Neural progenitor cell (in vitro differentiated cells): ENCODE data around the gene RUSC1. TPM values are rescaled to one million over a fixed set of nuclear protein-coding genes. Genes with fewer than 3 reads are reported as not detected.

Experiments used
- DNase-seq: peaks from one replicate; pipeline ENCODE4 v3.0.0-alpha.2; 2016; ENCODE audit warnings: low spot score
- H2AFZ ChIP-seq: fragments of 200-600 bp; sonication (generic); replicated peaks from 2 replicates; pipeline ENCODE4 v1.6.1; 2016; ENCODE audit warnings: antibody characterized with exemption
- H3F3A ChIP-seq: fragments of 200-600 bp; sonication (generic); 2 replicates; pipeline ENCODE4 v1.6.1; 2016; ENCODE audit warnings: antibody characterized with exemption, low read depth
- H3K27ac ChIP-seq: fragments of 200-600 bp; sonication (generic); 2 replicates; pipeline ENCODE4 v1.5.1; 2016; ENCODE audit warnings: mild to moderate bottlenecking
- H3K27me3 ChIP-seq: fragments of 200-600 bp; sonication (generic); 2 replicates; pipeline ENCODE4 v1.6.1; 2016; ENCODE audit warnings: mild to moderate bottlenecking, moderate library complexity
- H3K36me3 ChIP-seq: fragments of 200-600 bp; sonication (generic); 2 replicates; pipeline ENCODE4 v1.5.1; 2016
- H3K4me1 ChIP-seq: fragments of 200-600 bp; sonication (generic); 2 replicates; pipeline ENCODE4 v1.6.1; 2016; ENCODE audit warnings: mixed run types
- H3K4me2 ChIP-seq: fragments of 200-600 bp; sonication (generic); 2 replicates; pipeline ENCODE4 v1.6.1; 2016
- H3K4me3 ChIP-seq: fragments of 200-600 bp; sonication (generic); 2 replicates; pipeline ENCODE4 v1.5.1; 2016
- H3K79me2 ChIP-seq: fragments of 200-600 bp; sonication (generic); 2 replicates; pipeline ENCODE4 v1.6.1; 2016; ENCODE audit warnings: low read depth
- H3K9ac ChIP-seq: fragments of 200-600 bp; sonication (generic); 2 replicates; pipeline ENCODE4 v1.6.1; 2016
- H3K9me3 ChIP-seq: fragments of 200-600 bp; sonication (generic); 2 replicates; pipeline ENCODE4 v1.5.1; 2016; ENCODE audit warnings: low read depth
- H4K20me1 ChIP-seq: fragments of 200-600 bp; sonication (generic); 2 replicates; pipeline ENCODE4 v1.6.1; 2016; ENCODE audit warnings: low read depth
- H3K27ac Mint-ChIP-seq: 3 replicates; pipeline ENCODE4 v1.8.0; 2021; ENCODE audit warnings: mixed read lengths
- H3K27me3 Mint-ChIP-seq: 2 replicates; pipeline ENCODE4 v1.8.0; 2022; ENCODE audit warnings: low read depth, mild to moderate bottlenecking, inconsistent platforms, moderate library complexity, mixed read lengths; ENCODE audit not compliant: insufficient read depth
- H3K36me3 Mint-ChIP-seq: 3 replicates; pipeline ENCODE4 v1.8.0; 2021; ENCODE audit warnings: mixed read lengths
- H3K4me1 Mint-ChIP-seq: 3 replicates; pipeline ENCODE4 v1.8.0; 2021; ENCODE audit warnings: mixed read lengths
- H3K4me3 Mint-ChIP-seq: 3 replicates; pipeline ENCODE4 v1.8.0; 2021; ENCODE audit warnings: mild to moderate bottlenecking, moderate library complexity, mixed read lengths
- H3K9me3 Mint-ChIP-seq: 3 replicates; pipeline ENCODE4 v1.8.0; 2020; ENCODE audit warnings: mixed read lengths
- CTCF ChIP-seq: fragments of 200-600 bp; sonication (generic); IDR thresholded peaks from 2 replicates; pipeline ENCODE4 v1.5.1; 2017; ENCODE audit warnings: antibody characterized with exemption, mild to moderate bottlenecking
- EZH2 ChIP-seq: fragments of 200-600 bp; sonication (generic); IDR thresholded peaks from 2 replicates; pipeline ENCODE4 v1.6.1; 2017; ENCODE audit warnings: antibody characterized with exemption, mild to moderate bottlenecking, moderate library complexity
- EZH2phosphoT487 ChIP-seq: fragments of 200-600 bp; sonication (generic); IDR thresholded peaks from 2 replicates; pipeline ENCODE4 v1.6.1; 2017; ENCODE audit warnings: antibody characterized with exemption
- total RNA-seq: library from RNA; depleted of rRNA; stranded (reverse); fragments of >200 nt; gene quantifications from 2 replicates; pipeline ENCODE4 v1.2.3, GENCODE V29; 2015; ENCODE audit warnings: low replicate concordance

Gene RUSC1
- total RNA-seq, 1 donor from 2014 or later, result 17.0 TPM

DNA sequence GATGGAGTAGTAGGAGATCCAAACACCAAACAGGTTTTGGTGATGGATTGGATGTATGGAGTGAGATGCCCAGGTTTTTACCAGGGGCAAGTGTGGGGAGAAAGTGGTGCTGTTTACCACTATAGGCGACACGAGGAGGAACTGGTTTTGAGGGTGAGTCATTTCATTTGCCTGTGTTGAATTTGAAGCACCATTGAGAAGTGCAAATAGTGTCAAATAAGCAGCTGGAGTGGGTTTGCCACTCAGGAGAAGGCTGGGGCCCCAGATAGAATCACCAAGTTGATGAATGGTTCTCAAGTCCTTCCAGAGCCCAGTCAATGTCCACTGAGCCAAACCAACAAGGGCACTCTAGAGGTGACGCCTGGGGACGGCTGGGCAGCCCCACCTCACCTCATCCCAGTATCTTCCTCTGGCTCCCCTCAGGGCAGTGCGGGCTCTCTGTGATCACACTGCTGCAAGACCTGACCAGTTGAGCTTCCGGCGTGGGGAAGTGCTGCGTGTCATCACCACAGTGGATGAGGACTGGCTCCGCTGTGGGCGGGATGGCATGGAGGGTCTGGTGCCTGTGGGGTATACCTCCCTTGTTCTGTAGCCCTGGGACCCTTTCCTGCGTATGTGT, 9.4 kb downstream of the RUSC1 start:
- Mint-ChIP-seq H3K4me3 (no peak overlapping the region), H3K27me3 (peaks cover 6% of the 10 kb centered on the region), H3K36me3 (peaks cover 23% of the 10 kb centered on the region), H3K9me3 (no peaks in the 10 kb centered on the region), H3K4me1 (peaks cover 9% of the 10 kb centered on the region), H3K27ac (no peak overlapping the region)
- H3K4me2 ChIP-seq, result no peak overlapping the region
- H2AFZ ChIP-seq, result no peak overlapping the region
- H3K9me3 ChIP-seq, result no peaks in the 10 kb centered on the region
- no peak overlapping the region for H3K27ac ChIP-seq
- peaks cover 7% of the 10 kb centered on the region for H3K79me2 ChIP-seq
- H3K9ac ChIP-seq, result no peak overlapping the region
- no peaks in the 10 kb centered on the region for H3K27me3 ChIP-seq
- peaks cover 18% of the 10 kb centered on the region for H3F3A ChIP-seq
- DNase-seq, result no peak
- TF ChIP-seq EZH2phosphoT487, result no peak
- no peak for TF ChIP-seq CTCF
- TF ChIP-seq EZH2, result no peak
- H3K4me1 ChIP-seq, result no peaks in the 10 kb centered on the region
- H3K4me3 ChIP-seq, result no peak overlapping the region
- no peaks in the 10 kb centered on the region for H3K36me3 ChIP-seq
- H4K20me1 ChIP-seq, result peaks cover 17% of the 10 kb centered on the region

- Histone ChIP-seq H3K4me2 (no peak overlapping the region), H4K20me1 (peaks cover 5% of the 10 kb centered on the region), H3K27ac (no peak overlapping the region), H3K4me3 (no peak overlapping the region), H3K27me3 (no peaks in the 10 kb centered on the region), H2AFZ (no peak overlapping the region), H3K9ac (no peak overlapping the region), H3F3A (peaks cover 28% of the 10 kb centered on the region), H3K79me2 (no peaks in the 10 kb centered on the region), H3K4me1 (no peaks in the 10 kb centered on the region), H3K9me3 (no peaks in the 10 kb centered on the region), H3K36me3 (peaks cover 10% of the 10 kb centered on the region)
- H3K9me3 Mint-ChIP-seq, result no peaks in the 10 kb centered on the region
- peaks cover 34% of the 10 kb centered on the region for H3K36me3 Mint-ChIP-seq
- no peak for TF ChIP-seq CTCF
- no peak for TF ChIP-seq EZH2
- no peak for TF ChIP-seq EZH2phosphoT487
- no peak for DNase-seq
- H3K4me3 Mint-ChIP-seq, result no peak overlapping the region
- H3K27me3 Mint-ChIP-seq, result peaks cover 3% of the 10 kb centered on the region
- H3K4me1 Mint-ChIP-seq, result no peaks in the 10 kb centered on the region
- no peak overlapping the region for H3K27ac Mint-ChIP-seq
Measured at GRCh38 chr1:155334962-155335361, 14.3 kb downstream of the RUSC1 start.

DNA sequence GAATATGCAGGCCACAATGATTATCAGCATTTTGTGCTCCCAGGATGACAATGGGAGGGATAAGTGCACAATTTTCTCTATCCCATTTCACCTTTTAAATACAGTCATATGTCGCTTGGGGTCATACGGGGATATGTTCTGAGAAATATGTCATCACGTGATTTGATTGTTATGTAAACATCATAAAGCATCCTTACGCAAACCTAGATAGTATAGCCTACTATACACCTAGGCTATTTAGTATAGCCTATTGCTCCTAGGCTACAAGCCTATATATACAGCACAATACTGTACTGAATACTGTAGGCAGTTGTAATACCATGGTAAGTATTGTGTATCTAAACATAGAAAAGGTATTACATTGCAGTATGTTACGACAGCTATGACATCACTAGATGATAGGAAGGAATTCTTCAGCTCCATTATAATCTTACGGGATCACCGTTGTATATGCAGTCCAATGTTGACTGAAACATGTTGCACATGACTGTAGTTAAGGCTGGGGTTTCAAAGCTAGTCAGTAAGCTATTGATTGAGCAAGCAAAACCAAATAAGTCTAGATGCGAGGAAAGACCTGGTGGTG, 18.9 kb downstream of the RUSC1 start:
- Histone ChIP-seq H3K36me3 (peaks cover 19% of the 10 kb centered on the region), H3K4me1 (no peaks in the 10 kb centered on the region), H3K4me3 (no peak overlapping the region), H3K27me3 (no peaks in the 10 kb centered on the region), H3K9me3 (no peaks in the 10 kb centered on the region), H3K27ac (no peak overlapping the region), H3F3A (peaks cover 15% of the 10 kb centered on the region), H3K79me2 (no peaks in the 10 kb centered on the region), H4K20me1 (no peaks in the 10 kb centered on the region), H3K4me2 (no peak overlapping the region), H2AFZ (no peak overlapping the region), H3K9ac (no peak overlapping the region)
- H3K4me1 Mint-ChIP-seq, result no peaks in the 10 kb centered on the region
- DNase-seq, result no peak
- H3K27ac Mint-ChIP-seq, result no peak overlapping the region
- H3K36me3 Mint-ChIP-seq, result peaks cover 40% of the 10 kb centered on the region
- no peak for TF ChIP-seq EZH2phosphoT487
- no peak for TF ChIP-seq EZH2
- no peak for TF ChIP-seq CTCF
- H3K27me3 Mint-ChIP-seq, result no peaks in the 10 kb centered on the region
- H3K9me3 Mint-ChIP-seq, result no peaks in the 10 kb centered on the region
- H3K4me3 Mint-ChIP-seq, result no peak overlapping the region
